ENCODE results near the gene TDP2. TPM values are rescaled to one million over a fixed set of nuclear protein-coding genes. Genes with fewer than 3 reads are reported as not detected.

The TDP2 gene
- total and polyA plus RNA-seq, 9 of the 15 experiments (the other 6 are each of a cell fraction or from before 2014, with no cell fraction given): 27.7 to 60.1 (median 31.8) TPM

DNA sequence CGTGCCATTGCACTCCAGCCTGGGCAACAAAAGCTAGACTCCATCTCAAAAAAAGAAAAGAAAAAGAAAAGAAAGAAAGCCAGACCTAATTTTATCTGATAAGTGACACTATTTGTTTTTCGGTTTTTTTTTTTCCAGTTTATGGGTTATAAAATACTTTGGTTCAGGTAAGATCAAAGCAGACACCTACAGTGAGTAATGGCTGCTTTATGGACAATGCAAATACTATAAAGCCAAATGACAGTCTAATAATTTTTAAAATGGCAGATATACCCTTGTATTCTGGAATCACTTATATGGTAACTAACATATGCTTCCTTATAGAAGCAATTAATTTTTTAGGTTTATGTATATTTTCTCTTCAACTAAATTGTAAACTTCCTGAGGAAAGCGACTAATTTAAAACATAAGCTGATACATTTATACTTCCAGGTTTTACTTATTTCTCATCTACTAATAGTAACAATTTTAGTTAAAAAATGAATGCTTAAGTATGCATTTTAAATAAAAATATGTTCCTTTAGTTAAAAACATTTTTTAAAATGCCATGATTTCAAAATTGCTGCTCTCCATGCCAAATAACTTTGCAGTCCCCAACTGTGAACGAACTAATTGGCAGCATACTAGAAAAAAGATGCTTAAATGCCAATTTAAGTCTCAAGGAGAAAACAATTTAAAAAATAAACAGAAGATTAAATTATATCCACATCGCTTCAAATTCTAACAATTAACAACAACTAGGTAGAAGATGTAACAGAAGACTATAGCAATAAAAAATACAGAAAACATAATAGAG lies 59.2 kb downstream of the TDP2 start:
- Histone ChIP-seq H3K9me3 (replicated peaks; ENCODE audit: control insufficient read depth, insufficient read depth, low read depth, low read length) (no peaks in the 10 kb centered on the region), H2AFZ (ENCODE audit: low read depth, low read length) (no peak overlapping the region), H3K79me2 (ENCODE audit: control insufficient read depth, insufficient read depth, low read length) (no peaks in the 10 kb centered on the region), H3K9ac (ENCODE audit: insufficient read depth in 1 of 2, low read depth in 2 of 2, low read length in 2 of 2) (no peak overlapping the region), H3K4me1 (replicated peaks in 1 of 2; ENCODE audit: control insufficient read depth in 2 of 2, insufficient read depth in 2 of 2, low read length in 2 of 2) (no peaks in the 10 kb centered on the region), H4K20me1 (replicated peaks; ENCODE audit: control insufficient read depth, insufficient read depth, low read length) (peaks cover 3% of the 10 kb centered on the region; the same call in 1 of the 2 replicates), H3K4me2 (ENCODE audit: insufficient read depth, low read length) (no peak overlapping the region), H3K9me1 (ENCODE audit: control insufficient read depth, insufficient read depth, low read length) (no peaks in the 10 kb centered on the region), H3K27me3 (ENCODE audit: control insufficient read depth in 2 of 2, insufficient read depth in 2 of 2, low read length in 2 of 2) (peaks cover 20 to 39% of the 10 kb centered on the region in 2 experiments; a peak in 4 of 5 replicates), H3K4me3 (no peak overlapping the region), H3K27ac (ENCODE audit: extremely low read depth, low read depth, low read length) (no peak overlapping the region), H3K36me3 (ENCODE audit: control insufficient read depth, insufficient read depth, low read length) (no peaks in the 10 kb centered on the region)
- in situ Hi-C loops (cut with MboI) (no loop called here), intact Hi-C loops (cut with micrococcal nuclease) (no loop called here)
- ATAC-seq (no peak), DNase-seq (ENCODE audit: extremely low read depth in 1 of 4, low spot score in 3 of 4) (no peak), FAIRE-seq (peak; percentile 64)
- POLR2A ChIA-PET: interaction anchor here (0.7 kb wide), 1 partner anchor 60 kb away, joined by 4 read pairs; the partner anchor contains the start of gene ACOT13
- CTCF ChIA-PET (ENCODE audit: low intra/inter-chr PET ratio): no interaction called here
- under 1% methylated on average over 5 of the region's 5 CpGs for WGBS (ENCODE audit: insufficient coverage, low coverage, missing lambda C conversion rate)
- no TSS peak for BruUV-seq (replicated peaks)
- TF ChIP-seq, protein P1, sequence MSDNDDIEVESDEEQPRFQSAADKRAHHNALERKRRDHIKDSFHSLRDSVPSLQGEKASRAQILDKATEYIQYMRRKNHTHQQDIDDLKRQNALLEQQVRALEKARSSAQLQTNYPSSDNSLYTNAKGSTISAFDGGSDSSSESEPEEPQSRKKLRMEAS (CRISPR knock-in tag; IDR thresholded peaks at IDR 0.05): no peak
- TF ChIP-seq BRD9 (IDR thresholded peaks at IDR 0.05; ENCODE audit: low read depth, partially characterized antibody) (no peak), KDM5B (IDR thresholded peaks at IDR 0.05; ENCODE audit: insufficient replicate concordance, low read depth, low read length) (no peak), ZNF561 (CRISPR knock-in tag; conservative IDR thresholded peaks at IDR 0.05) (no peak), CBX5 (IDR thresholded peaks at IDR 0.05; ENCODE audit: borderline replicate concordance, low read depth) (no peak), ETS2 (tag; IDR thresholded peaks at IDR 0.05; ENCODE audit: borderline replicate concordance, poor library complexity, severe bottlenecking) (no peak), TEAD2 (tag; IDR thresholded peaks at IDR 0.05) (no peak)
- TF ChIP-seq, protein P2, sequence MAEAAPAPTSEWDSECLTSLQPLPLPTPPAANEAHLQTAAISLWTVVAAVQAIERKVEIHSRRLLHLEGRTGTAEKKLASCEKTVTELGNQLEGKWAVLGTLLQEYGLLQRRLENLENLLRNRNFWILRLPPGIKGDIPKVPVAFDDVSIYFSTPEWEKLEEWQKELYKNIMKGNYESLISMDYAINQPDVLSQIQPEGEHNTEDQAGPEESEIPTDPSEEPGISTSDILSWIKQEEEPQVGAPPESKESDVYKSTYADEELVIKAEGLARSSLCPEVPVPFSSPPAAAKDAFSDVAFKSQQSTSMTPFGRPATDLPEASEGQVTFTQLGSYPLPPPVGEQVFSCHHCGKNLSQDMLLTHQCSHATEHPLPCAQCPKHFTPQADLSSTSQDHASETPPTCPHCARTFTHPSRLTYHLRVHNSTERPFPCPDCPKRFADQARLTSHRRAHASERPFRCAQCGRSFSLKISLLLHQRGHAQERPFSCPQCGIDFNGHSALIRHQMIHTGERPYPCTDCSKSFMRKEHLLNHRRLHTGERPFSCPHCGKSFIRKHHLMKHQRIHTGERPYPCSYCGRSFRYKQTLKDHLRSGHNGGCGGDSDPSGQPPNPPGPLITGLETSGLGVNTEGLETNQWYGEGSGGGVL (CRISPR knock-in tag; IDR thresholded peaks at IDR 0.05): no peak
- TF ChIP-seq, protein P3, sequence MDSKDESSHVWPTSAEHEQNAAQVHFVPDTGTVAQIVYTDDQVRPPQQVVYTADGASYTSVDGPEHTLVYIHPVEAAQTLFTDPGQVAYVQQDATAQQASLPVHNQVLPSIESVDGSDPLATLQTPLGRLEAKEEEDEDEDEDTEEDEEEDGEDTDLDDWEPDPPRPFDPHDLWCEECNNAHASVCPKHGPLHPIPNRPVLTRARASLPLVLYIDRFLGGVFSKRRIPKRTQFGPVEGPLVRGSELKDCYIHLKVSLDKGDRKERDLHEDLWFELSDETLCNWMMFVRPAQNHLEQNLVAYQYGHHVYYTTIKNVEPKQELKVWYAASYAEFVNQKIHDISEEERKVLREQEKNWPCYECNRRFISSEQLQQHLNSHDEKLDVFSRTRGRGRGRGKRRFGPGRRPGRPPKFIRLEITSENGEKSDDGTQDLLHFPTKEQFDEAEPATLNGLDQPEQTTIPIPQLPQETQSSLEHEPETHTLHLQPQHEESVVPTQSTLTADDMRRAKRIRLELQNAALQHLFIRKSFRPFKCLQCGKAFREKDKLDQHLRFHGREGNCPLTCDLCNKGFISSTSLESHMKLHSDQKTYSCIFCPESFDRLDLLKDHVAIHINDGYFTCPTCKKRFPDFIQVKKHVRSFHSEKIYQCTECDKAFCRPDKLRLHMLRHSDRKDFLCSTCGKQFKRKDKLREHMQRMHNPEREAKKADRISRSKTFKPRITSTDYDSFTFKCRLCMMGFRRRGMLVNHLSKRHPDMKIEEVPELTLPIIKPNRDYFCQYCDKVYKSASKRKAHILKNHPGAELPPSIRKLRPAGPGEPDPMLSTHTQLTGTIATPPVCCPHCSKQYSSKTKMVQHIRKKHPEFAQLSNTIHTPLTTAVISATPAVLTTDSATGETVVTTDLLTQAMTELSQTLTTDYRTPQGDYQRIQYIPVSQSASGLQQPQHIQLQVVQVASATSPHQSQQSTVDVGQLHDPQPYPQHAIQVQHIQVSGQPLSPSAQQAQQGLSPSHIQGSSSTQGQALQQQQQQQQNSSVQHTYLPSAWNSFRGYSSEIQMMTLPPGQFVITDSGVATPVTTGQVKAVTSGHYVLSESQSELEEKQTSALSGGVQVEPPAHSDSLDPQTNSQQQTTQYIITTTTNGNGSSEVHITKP (IDR thresholded peaks at IDR 0.05; ENCODE audit: partially characterized antibody): no peak
- TF ChIP-seq, protein P4, sequence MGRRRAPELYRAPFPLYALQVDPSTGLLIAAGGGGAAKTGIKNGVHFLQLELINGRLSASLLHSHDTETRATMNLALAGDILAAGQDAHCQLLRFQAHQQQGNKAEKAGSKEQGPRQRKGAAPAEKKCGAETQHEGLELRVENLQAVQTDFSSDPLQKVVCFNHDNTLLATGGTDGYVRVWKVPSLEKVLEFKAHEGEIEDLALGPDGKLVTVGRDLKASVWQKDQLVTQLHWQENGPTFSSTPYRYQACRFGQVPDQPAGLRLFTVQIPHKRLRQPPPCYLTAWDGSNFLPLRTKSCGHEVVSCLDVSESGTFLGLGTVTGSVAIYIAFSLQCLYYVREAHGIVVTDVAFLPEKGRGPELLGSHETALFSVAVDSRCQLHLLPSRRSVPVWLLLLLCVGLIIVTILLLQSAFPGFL (CRISPR knock-in tag; IDR thresholded peaks at IDR 0.05): no peak
